GM18909 (cell line): ENCODE measurements around the gene CYP1A2.
"Not testable (repeated sequence)": the region's sequence is repeated elsewhere in the genome, so short reads cannot be mapped to it uniquely, and the experiment has no call there.

ENCODE experiments used
- ATAC-seq: cut with Tn5 transposase; IDR thresholded peaks from one replicate; pipeline ENCODE4 v1.9.1; 2021; ENCODE audit warnings: mild to moderate bottlenecking; ENCODE audit not compliant: unreplicated experiment, poor library complexity

Gene CYP1A2

GRCh38 chr15:74735305-74735704 lies 13.3 kb upstream of the CYP1A2 start:
- ATAC-seq: no peak

DNA sequence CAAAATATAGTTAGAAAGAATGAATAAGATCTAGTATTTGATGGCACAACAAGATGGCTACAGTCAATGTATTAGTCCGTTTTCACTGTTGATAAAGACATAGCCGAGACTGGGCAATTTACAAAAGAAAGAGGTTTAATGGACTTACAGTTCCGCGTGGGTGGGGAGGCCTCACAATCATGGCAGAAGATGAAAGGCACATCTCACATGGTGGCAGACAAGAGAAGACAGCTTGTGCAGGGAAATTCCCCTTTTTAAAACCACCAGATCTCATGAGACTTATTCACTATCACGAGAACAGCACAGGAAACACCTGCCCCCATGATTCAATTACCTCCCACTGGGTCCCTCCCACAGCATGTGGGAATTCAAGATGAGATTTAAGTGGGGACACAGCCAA lies 10.4 kb upstream of the CYP1A2 start:
- not testable (repeated sequence) for ATAC-seq

- ATAC-seq: no peak
Measured at GRCh38 chr15:74742422-74742821, 6.2 kb upstream of the CYP1A2 start.

DNA sequence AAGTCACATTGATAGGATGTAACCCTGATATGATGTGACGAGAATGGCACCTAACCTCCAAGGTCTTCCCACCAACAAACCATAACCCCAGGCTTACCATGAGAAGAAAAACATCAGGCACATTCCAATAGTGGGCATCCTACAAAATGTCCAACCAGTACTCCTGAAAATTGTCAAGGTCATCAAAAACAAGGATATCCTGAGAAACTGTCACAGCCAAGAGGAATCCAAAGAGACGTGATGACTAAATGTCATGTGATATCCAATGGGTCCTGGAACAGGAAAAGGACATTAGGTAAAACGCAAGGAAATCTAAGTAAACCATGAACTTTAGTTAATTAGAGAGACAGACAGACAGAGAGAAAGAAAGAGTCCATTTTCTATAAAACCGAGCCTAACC lies 2.3 kb upstream of the CYP1A2 start:
- ATAC-seq: no peak

DNA sequence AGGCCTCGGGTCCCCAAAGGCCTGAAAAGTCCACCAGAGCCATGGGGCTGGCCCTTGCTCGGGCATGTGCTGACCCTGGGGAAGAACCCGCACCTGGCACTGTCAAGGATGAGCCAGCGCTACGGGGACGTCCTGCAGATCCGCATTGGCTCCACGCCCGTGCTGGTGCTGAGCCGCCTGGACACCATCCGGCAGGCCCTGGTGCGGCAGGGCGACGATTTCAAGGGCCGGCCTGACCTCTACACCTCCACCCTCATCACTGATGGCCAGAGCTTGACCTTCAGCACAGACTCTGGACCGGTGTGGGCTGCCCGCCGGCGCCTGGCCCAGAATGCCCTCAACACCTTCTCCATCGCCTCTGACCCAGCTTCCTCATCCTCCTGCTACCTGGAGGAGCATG lies 1.2 kb downstream of the CYP1A2 start:
- ATAC-seq: no peak

DNA sequence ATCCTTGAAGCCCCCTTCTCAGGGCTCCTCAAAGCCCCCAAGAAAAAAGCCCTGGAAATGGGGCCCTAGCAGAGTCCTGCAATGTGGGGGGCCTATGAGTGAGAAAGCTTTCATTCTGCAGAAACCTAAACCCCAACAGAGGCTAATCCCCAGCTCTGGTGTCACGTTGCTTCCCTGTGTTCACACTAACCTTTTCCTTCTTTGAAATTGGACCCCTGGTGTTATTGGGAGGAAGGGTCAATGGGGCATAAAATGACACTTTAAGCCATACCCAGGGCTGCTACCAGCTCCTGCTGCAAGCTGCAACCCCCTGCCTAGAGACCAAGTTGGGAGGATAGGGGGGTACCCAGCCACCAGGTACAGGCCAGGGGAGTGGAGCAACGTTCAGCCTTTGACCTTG lies 2.1 kb downstream of the CYP1A2 start:
- ATAC-seq: no peak

- ATAC-seq: no peak
Measured at GRCh38 chr15:74752011-74752410, 3.4 kb downstream of the CYP1A2 start.

- no peak for ATAC-seq
Measured at GRCh38 chr15:74752531-74752930, 3.9 kb downstream of the CYP1A2 start.

GRCh38 chr15:74754593-74755215 lies 6.1 kb downstream of the CYP1A2 start:
- ATAC-seq: no peak

DNA sequence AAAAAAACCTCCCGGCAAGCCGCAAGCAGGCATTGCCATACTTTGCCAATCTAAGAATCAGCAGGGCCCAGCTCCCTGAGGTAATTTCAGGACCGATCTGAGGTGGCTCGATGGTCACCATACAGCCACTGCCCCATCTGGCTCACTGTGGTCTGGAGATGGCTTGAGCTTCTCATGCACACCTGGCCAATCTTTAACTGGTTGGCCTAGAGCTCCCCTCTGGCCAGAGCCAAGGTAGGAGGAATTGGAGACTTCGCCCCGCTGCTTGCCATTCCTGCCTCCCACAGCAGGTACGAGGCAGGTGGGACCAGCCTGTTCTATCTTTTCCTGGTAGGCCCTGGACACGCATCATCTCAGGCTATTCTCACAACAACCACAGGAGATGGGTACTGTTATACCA lies 10.1 kb downstream of the CYP1A2 start:
- ATAC-seq: no peak

DNA sequence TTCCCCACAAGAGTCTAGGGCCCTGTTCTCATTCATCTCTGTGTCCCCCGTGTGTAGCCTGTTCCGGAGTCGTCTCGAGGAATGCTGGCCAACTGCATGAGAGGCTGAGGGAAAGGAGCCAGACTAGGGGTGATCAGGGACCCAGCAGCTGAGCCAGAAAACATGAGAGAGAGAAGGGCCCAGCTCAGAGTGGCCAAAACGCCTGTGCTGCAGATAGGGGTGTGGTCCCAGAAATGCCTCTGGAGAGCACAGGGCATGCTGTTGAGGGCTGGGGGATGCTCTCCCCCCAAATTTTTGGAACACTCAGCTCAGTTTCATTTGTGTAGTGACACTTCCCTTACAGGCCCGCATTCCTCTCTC lies 14.1 kb downstream of the CYP1A2 start:
- no peak for ATAC-seq

DNA sequence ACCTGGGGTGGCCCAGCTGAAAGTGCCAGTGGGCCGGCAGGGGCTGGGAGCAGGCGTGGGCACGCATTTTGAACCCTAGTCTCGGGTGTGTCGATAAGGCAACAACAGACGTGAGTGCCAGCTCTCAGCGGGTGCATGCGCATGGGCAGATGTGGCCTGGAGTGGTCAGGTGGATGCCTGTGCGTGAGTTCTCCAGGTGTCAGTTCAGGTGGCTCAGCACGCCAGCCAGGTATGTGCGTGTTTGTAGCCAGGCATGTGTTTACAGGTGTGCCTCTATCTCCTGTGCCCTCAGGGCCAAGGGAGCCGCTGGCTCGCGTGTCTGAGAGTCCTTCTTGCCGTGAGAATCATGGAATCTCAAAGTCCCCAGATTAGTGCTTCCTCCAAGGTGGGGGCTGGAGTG lies 14.8 kb downstream of the CYP1A2 start:
- no peak for ATAC-seq

DNA sequence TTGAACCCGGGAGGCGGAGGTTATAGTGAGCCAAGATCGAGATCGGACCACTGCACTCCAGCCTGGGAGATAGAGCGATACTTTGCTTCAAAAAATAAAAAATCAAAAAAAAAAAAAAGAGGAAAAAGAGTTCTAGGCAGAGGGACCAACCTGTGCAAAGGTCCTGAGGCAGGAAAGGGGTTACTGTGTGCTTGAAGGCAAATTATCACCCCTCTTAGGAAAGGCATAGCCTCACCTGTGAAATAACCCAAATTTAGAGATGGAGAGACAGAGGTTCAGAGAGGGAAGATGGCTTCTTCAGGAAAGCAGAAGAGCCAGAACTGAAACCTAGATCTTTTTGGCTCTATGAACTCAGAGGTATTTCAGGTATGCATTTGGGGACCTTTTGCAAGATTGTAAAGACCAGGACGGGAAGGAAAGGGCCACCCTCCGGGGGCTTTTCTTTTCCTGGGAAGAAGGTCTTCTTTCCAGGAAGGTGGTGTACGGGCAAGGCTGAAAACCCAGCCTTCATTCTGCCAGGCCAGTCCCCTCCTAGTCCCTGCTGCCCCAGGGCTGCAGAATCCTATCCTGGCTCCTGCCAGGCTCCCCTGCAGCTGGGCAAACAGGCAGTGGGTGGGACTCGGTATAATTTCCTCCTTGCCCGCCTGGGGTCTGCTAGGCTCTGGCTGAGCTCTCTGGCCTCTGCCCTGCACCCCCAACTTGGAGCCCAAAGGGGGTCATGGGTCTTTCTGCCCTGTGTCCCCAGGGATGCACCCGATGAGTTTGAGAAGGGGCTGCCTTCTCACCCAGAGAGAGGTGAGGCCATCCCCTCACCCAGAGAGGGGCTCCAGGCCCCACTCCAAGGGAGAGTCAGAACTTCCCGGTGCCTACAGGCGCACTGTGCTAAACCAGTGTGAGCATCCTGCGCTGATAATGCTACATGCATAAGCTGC lies 18.8 kb downstream of the CYP1A2 start:
- ATAC-seq: no peak

DNA sequence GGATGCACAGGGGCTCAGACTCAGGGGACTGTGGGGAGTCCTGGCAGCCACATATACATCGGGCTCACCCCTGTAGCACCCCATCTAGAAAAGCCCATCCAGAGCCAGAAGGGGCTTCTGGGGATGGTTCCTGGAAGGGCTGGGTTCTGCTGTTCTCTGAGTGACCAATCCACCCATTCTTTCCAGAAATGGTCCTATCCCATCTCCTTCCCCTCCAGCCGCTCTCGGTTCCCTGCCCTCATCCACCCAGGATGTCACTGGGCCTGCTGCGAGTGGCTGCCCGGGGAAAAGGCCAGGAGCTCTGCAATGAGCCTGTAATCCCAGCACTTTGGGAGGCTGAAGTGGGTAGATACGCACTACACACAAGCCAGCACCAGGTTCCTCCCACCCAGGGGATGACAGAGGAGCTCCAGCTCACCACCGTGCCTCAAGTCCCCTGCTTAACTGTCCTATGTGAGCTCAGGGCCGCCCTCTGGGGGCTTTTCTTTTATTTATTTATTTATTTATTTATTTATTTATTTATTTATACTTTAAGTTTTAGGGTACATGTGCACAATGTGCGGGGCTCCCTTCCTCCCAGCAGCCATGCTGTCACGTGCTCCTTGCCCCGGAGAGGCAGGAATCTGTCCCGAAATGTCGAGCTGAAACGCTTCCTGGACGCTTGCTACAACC lies 19.6 kb downstream of the CYP1A2 start:
- no peak for ATAC-seq

- ATAC-seq: no peak
Measured at GRCh38 chr15:74768771-74769342, 20.2 kb downstream of the CYP1A2 start.

GRCh38 chr15:74769463-74770025 lies 20.9 kb downstream of the CYP1A2 start:
- ATAC-seq: no peak

GRCh38 chr15:74770211-74770903 lies 21.7 kb downstream of the CYP1A2 start:
- no peak for ATAC-seq

DNA sequence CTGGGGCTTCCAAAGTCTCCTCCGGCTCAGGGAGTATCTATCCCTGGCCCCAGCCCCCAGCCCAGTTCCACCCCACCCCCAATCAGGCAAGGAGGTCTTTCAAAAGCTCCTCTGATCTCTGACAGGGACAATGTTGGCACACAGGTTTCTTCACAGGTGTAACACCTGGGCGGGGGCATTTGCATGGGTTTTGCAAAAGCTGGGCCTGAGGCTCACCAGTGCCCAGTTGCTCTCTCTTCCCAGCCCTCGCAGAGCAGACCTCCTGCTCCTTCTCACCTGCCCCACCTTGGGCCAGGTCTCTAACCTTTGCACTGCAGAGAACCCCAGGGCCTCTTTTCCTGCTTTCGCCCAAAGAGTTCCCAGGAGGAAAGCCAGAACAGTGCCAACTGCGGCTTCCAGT lies 24.7 kb downstream of the CYP1A2 start:
- no peak for ATAC-seq

- ATAC-seq: no peak
Measured at GRCh38 chr15:74773731-74774252, 25.1 kb downstream of the CYP1A2 start.

DNA sequence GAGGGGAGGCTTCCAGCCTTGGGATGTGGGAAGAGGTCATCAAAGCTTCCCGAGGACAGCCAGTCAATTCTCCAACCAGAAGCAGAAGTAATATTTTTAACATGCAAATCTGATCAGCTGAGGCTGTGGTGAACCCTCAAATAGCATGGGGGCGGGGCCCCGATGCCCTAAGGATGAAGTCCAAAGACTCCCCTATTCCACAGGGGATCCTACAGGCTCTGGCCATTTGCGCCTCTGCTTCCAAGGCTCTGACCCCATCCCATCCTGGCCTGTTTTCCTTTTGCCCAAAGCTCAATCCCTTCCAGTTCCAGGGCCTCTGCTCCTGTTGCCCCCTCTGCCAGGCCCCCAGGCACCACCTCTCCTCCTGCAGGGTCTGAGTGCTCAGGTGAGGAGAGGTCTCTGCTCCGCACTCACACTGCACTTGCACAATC lies 26.5 kb downstream of the CYP1A2 start:
- ATAC-seq: no peak
